A549 (cell line): ENCODE measurements around the gene EFHC1. TPM values are rescaled to one million over a fixed set of nuclear protein-coding genes. Genes with fewer than 3 reads are reported as not detected.

ENCODE experiments used
- ATAC-seq, 2 experiments: fragments of 200-7000 bp in 1 of 2; fragments of >200 bp in 1 of 2; cut with Nextera tagmentation in 1 of 2; cut with Tn5 transposase in 1 of 2; 3 replicates each; pipeline versions ENCODE4 v1.8.0 to v1.9.1; 2018 to 2020; ENCODE audit warnings: mild to moderate bottlenecking in 1 of 2, moderate library complexity in 1 of 2
- CTCF ChIA-PET: fragments of 300-600 bp; sonication (Branson Sonifier 250); formaldehyde crosslinking; extraction: SDS; loops from one replicate; lab custom pipeline; 2021; ENCODE audit warnings: antibody characterized with exemption, inconsistent platforms; lab: Yijun Ruan, JAX
- POLR2A ChIA-PET: fragments of 350-600 bp; formaldehyde crosslinking; extraction: SDS; loops from one replicate; lab custom pipeline; 2021; ENCODE audit warnings: antibody characterized with exemption, inconsistent platforms; lab: Yijun Ruan, JAX
- DNase-seq, 2 experiments: peaks; one replicate each; pipeline versions ENCODE4 v3.0.0 to v3.0.0-alpha.2; 2011 to 2016; ENCODE audit warnings: low read depth in 1 of 2, low spot score in 1 of 2
- FAIRE-seq: peaks from 2 replicates; lab custom pipeline; 2011; peaks lifted over from hg19 to GRCh38; lab: Jason Lieb, UNC
- H3K27ac ChIP-seq, 2 experiments: fragments of >200 bp; sonication (Bioruptor Twin); formaldehyde crosslinking; 3 replicates each; pipeline ENCODE4 v1.5.1; 2016 to 2017
- H3K4me1 ChIP-seq: fragments of >200 bp; sonication (Bioruptor Twin); formaldehyde crosslinking; 3 replicates; pipeline ENCODE4 v1.6.1; 2016
- H3K4me2 ChIP-seq: fragments of >200 bp; sonication (Bioruptor Twin); formaldehyde crosslinking; 3 replicates; pipeline ENCODE4 v1.6.1; 2016
- H3K4me3 ChIP-seq: fragments of >200 bp; sonication (Bioruptor Twin); formaldehyde crosslinking; 3 replicates; pipeline ENCODE4 v1.5.1; 2016
- H3K9me3 ChIP-seq: fragments of >200 bp; sonication (Bioruptor Twin); formaldehyde crosslinking; 3 replicates; pipeline ENCODE4 v1.6.1; 2016
- BCL3 ChIP-seq: fragments of >200 bp; sonication (Bioruptor Twin); formaldehyde crosslinking; IDR thresholded peaks from 3 replicates; pipeline ENCODE4 v1.6.1; 2016
- CEBPB ChIP-seq, 2 experiments: fragments of >200 bp in 1 of 2; sonication (Bioruptor Twin) in 1 of 2; formaldehyde crosslinking in 1 of 2; IDR thresholded peaks; 2 replicates each; pipeline ENCODE4 v1.6.1; 2012 to 2016
- CHD2 ChIP-seq: fragments of 150-350 bp; IDR thresholded peaks from 2 replicates; pipeline ENCODE4 v1.6.1; 2014; ENCODE audit warnings: low read length; ENCODE audit not compliant: partially characterized antibody
- HOXA7 ChIP-seq: fragments of 250-450 bp; sonication (Bioruptor Pico); IDR thresholded peaks from 2 replicates; pipeline ENCODE4 v1.5.0; 2020; ENCODE audit warnings: mild to moderate bottlenecking, moderate library complexity
- JUN ChIP-seq, 2 experiments: fragments of >200 bp; sonication (Bioruptor Twin); formaldehyde crosslinking; IDR thresholded peaks; 2 replicates in 1 of 2; 3 replicates in 1 of 2; pipeline ENCODE4 v1.6.1; 2016 to 2017
- JUNB ChIP-seq: fragments of >200 bp; sonication (Bioruptor Twin); formaldehyde crosslinking; IDR thresholded peaks from 2 replicates; pipeline ENCODE4 v1.6.1; 2016
- MAX ChIP-seq: IDR thresholded peaks from 2 replicates; pipeline ENCODE4 v1.6.1; 2012
- MAZ ChIP-seq: fragments of 150-350 bp; IDR thresholded peaks from 2 replicates; pipeline ENCODE4 v1.6.1; 2014; ENCODE audit warnings: antibody characterized with exemption, low read depth, low read length, borderline replicate concordance
- MYC ChIP-seq: IDR thresholded peaks from 2 replicates; pipeline ENCODE4 v1.6.1; 2012; ENCODE audit warnings: mild to moderate bottlenecking, inconsistent platforms, low read length, improper control_type of control experiment, borderline replicate concordance
- PHF8 ChIP-seq: fragments of 200-600 bp; sonication (generic); IDR thresholded peaks from 2 replicates; pipeline ENCODE4 v1.6.1; 2016; ENCODE audit warnings: low read depth, mild to moderate bottlenecking, antibody characterized with exemption, moderate library complexity, borderline replicate concordance
- POLR2A ChIP-seq: IDR thresholded peaks from 2 replicates; pipeline ENCODE4 v1.6.1; 2012; ENCODE audit warnings: mild to moderate bottlenecking, low read length
- RAD21 ChIP-seq, 2 experiments: fragments of >200 bp in 1 of 2; sonication (Bioruptor Twin) in 1 of 2; formaldehyde crosslinking in 1 of 2; IDR thresholded peaks in 1 of 2; conservative IDR thresholded peaks in 1 of 2; 2 replicates in 1 of 2; 3 replicates in 1 of 2; pipeline ENCODE4 v1.6.1; 2012 to 2018; ENCODE audit warnings: inconsistent platforms in 1 of 2
- RCOR1 ChIP-seq: fragments of 150-350 bp; IDR thresholded peaks from 2 replicates; pipeline ENCODE4 v1.6.1; 2014; ENCODE audit warnings: antibody characterized with exemption, low read length, low read depth
- REST ChIP-seq: fragments of 200-600 bp; sonication (generic); IDR thresholded peaks from 2 replicates; pipeline ENCODE4 v1.6.1; 2016; ENCODE audit warnings: antibody characterized with exemption, mild to moderate bottlenecking, moderate library complexity
- TP53 ChIP-seq: fragments of 250-450 bp; sonication (Bioruptor Pico); IDR thresholded peaks from 2 replicates; pipeline ENCODE4 v1.5.0; 2021; ENCODE audit warnings: mild to moderate bottlenecking, moderate library complexity
- USF2 ChIP-seq: fragments of 450-650 bp; IDR thresholded peaks from 2 replicates; pipeline ENCODE4 v1.6.1; 2014; ENCODE audit warnings: antibody characterized with exemption
- WGBS: methylation state at CpG from one replicate; pipeline ENCODE4 v1.1.6; 2017; ENCODE audit errors: missing lambda C conversion rate; 5-methylcytosine and 5-hydroxymethylcytosine counted together
- polyA minus RNA-seq: library from RNA; depleted of rRNA, polyadenylated mRNA; stranded (reverse); fragments of >200 nt; gene quantifications from 2 replicates; pipeline ENCODE4 v1.2.3, GENCODE V29; 2011; rRNA and poly(A)+ RNA removed
- polyA plus RNA-seq, 4 experiments: library from polyadenylated mRNA; depleted of rRNA in 3 of 4; stranded (reverse); fragments of >200 nt; fragmentation: RNase III in 1 of 4; extraction: RNeasy Plus Mini Kit Qiagen cat#74134 plus additional on column Dnase treatment in 1 of 4; gene quantifications; 2 replicates in 3 of 4; 3 replicates in 1 of 4; pipeline ENCODE4 v1.2.3, GENCODE V29; 2011 to 2017

Gene EFHC1
- 43.5 and 46.7 TPM in 2 replicates for polyA plus RNA-seq (2011; rRNA removed)
- polyA plus RNA-seq (2012; cell fraction: cytosol; rRNA removed) = 7.7 and 9.7 TPM in 2 replicates
- polyA plus RNA-seq (2012; cell fraction: nucleus; rRNA removed) = 51.9 and 66.6 TPM in 2 replicates
- 14.0 to 16.5 TPM (median 15.2 TPM) in 3 replicates for polyA plus RNA-seq (2017; fragmentation: RNase III; extraction: RNeasy Plus Mini Kit Qiagen cat#74134 plus additional on column Dnase treatment)
- polyA minus RNA-seq = 17.2 and 29.8 TPM in 2 replicates

- TF ChIP-seq RCOR1 (no peak), POLR2A (peak; percentile 91), JUN (IDR thresholded peaks at IDR 0.05) (peak; percentile 32 to 65; a peak in 2 of 5 replicates), MYC (peak; percentile 37; the same call in 1 of the 2 replicates), CHD2 (peak; percentile 94), MAZ (no peak), MAX (peak; percentile 51), BCL3 (peak; percentile 54; the same call in 1 of the 3 replicates), PHF8 (peak; percentile 64), CEBPB (IDR thresholded peaks at IDR 0.05) (no peak), TP53 (CRISPR knock-in tag) (no peak), REST (peak; percentile 96), RAD21 (conservative IDR thresholded peaks at IDR 0.05 in 1 of 2, IDR thresholded peaks at IDR 0.05 in 1 of 2) (no peak), JUNB (no peak), HOXA7 (CRISPR knock-in tag) (no peak), USF2 (no peak)
- ATAC-seq = peak; percentile 93 to 94
- peak within 1 kb of the TSS; percentile 67 for H3K4me3 ChIP-seq
- ChIA-PET CTCF (interaction anchor here (1.0 to 6.8 kb wide), 7 partner anchors 12 to 246 kb away, joined by 3 to 86 read pairs (median 4); no protein-coding TSS in a partner anchor), POLR2A (interaction anchor here (1.0 to 2.3 kb wide), 8 partner anchors 13 to 192 kb away, joined by 3 to 12 read pairs (median 7); partner anchors contain the start of gene MCM3)
- no peak for FAIRE-seq
- H3K4me2 ChIP-seq = peak within 1 kb of the TSS; percentile 92
- peaks cover 44% of the 10 kb centered on the region for H3K4me1 ChIP-seq
- H3K9me3 ChIP-seq = no peaks in the 10 kb centered on the region
- WGBS = 2% methylated on average over 27 of the region's 57 CpGs
- peak within 1 kb of the TSS; percentile 91 to 93 for H3K27ac ChIP-seq
- peak; percentile 78 to 97 for DNase-seq
Measured at GRCh38 chr6:52419809-52420667, at the start of gene EFHC1. EFHC1 (plus strand) TSS chr6:52420342; CDS start chr6:52420411, 69 bp downstream.

GRCh38 chr6:52371656-52372191, 48.4 kb upstream of the EFHC1 start:
- FAIRE-seq = no peak
- H3K4me1 ChIP-seq = no peaks in the 10 kb centered on the region
- TF ChIP-seq CEBPB (IDR thresholded peaks at IDR 0.05) (peak in 1 of 2 experiments; percentile 42; a peak in 1 of 4 replicates), MYC (no peak)
- 45% methylated on average over 2 of the region's 2 CpGs for WGBS
- ChIA-PET POLR2A (no interaction called here), CTCF (interaction anchor here (0.8 to 1.1 kb wide), 2 partner anchors 17 to 18 kb away, joined by 4 to 5 read pairs; no protein-coding TSS in a partner anchor)
- no peak overlapping the region for H3K27ac ChIP-seq
- no peak for DNase-seq
- H3K4me2 ChIP-seq = no peak overlapping the region
- ATAC-seq = no peak
- H3K4me3 ChIP-seq = no peak overlapping the region
- H3K9me3 ChIP-seq = no peaks in the 10 kb centered on the region
